ENCODE results near the gene DNAJC5.
"Not testable (repeated sequence)": the region's sequence is repeated elsewhere in the genome, so short reads cannot be mapped to it uniquely, and the experiment has no call there.

Gene DNAJC5

GRCh38 chr20:63860325-63861051, 34.4 kb upstream of the DNAJC5 start:
- DNase-seq (ENCODE audit: low read depth, low spot score) = no peak
- H3K27ac ChIP-seq = no peak overlapping the region

- no peak for DNase-seq (ENCODE audit: low read depth, low spot score)
- H3K27ac ChIP-seq = no peak within 1 kb of the TSS
These were observed 33.5 kb upstream of the DNAJC5 start, which contains the start of gene ABHD16B for GRCh38 chr20:63861365-63861934. Gene ABHD16B, plus strand, starts transcription at chr20:63861498. Its CDS starts 43 bp downstream, at chr20:63861541.

- DNase-seq (ENCODE audit: low read depth, low spot score) = no peak
- H3K27ac ChIP-seq = no peak overlapping the region
These were observed 32.7 kb upstream of the DNAJC5 start for GRCh38 chr20:63861981-63862901.

- peak overlapping the region; percentile 99 for H3K27ac ChIP-seq
- no peak for DNase-seq (ENCODE audit: low read depth, low spot score)
These were observed 31.7 kb upstream of the DNAJC5 start for GRCh38 chr20:63863021-63863797.

- DNase-seq (ENCODE audit: low read depth, low spot score) = peak; percentile 69
- H3K27ac ChIP-seq = peak overlapping the region; percentile 99
These were observed 31.0 kb upstream of the DNAJC5 start for GRCh38 chr20:63863798-63864544.

- peak overlapping the region; percentile 99 for H3K27ac ChIP-seq
- no peak for DNase-seq (ENCODE audit: low read depth, low spot score)
These were observed 30.4 kb upstream of the DNAJC5 start for GRCh38 chr20:63864545-63864977.

GRCh38 chr20:63864978-63865640, 29.8 kb upstream of the DNAJC5 start, which contains the start of gene TPD52L2:
Gene TPD52L2, plus strand, starts transcription at chr20:63865270. Its CDS starts 96 bp downstream, at chr20:63865366.
- peak; percentile 99 for DNase-seq (ENCODE audit: low read depth, low spot score)
- H3K27ac ChIP-seq = peak within 1 kb of the TSS; percentile 99

- not testable (repeated sequence) for DNase-seq (ENCODE audit: low read depth, low spot score)
- H3K27ac ChIP-seq = peak overlapping the region; percentile 99
These were observed 27.9 kb upstream of the DNAJC5 start for GRCh38 chr20:63867042-63867441.

GRCh38 chr20:63868264-63868663, 26.7 kb upstream of the DNAJC5 start:
- no peak for DNase-seq (ENCODE audit: low read depth, low spot score)
- H3K27ac ChIP-seq = no peak overlapping the region

GRCh38 chr20:63873477-63873971, 21.4 kb upstream of the DNAJC5 start:
- peak; percentile 85 for DNase-seq (ENCODE audit: low read depth, low spot score)
- peak overlapping the region; percentile 95 for H3K27ac ChIP-seq

- DNase-seq (ENCODE audit: low read depth, low spot score) = not testable (repeated sequence)
- H3K27ac ChIP-seq = peak overlapping the region; percentile 95
These were observed 20.7 kb upstream of the DNAJC5 start for GRCh38 chr20:63874241-63874640.

- H3K27ac ChIP-seq = no peak overlapping the region
- DNase-seq (ENCODE audit: low read depth, low spot score) = no peak
These were observed 18.4 kb upstream of the DNAJC5 start for GRCh38 chr20:63876489-63877036.

- DNase-seq (ENCODE audit: low read depth, low spot score) = no peak
- H3K27ac ChIP-seq = no peak overlapping the region
These were observed 17.0 kb upstream of the DNAJC5 start for GRCh38 chr20:63877755-63878470.

GRCh38 chr20:63878899-63879663, 15.8 kb upstream of the DNAJC5 start:
- no peak overlapping the region for H3K27ac ChIP-seq

GRCh38 chr20:63880901-63881300, 14.0 kb upstream of the DNAJC5 start:
- not testable (repeated sequence) for H3K27ac ChIP-seq; DNase-seq (ENCODE audit: low read depth, low spot score)

More at GRCh38 chr20:63878899-63879663, 15.8 kb upstream of the DNAJC5 start:
- DNase-seq (ENCODE audit: low read depth, low spot score) = no peak

GRCh38 chr20:63881451-63882226, 13.3 kb upstream of the DNAJC5 start:
- DNase-seq (ENCODE audit: low read depth, low spot score) = no peak
- H3K27ac ChIP-seq = no peak overlapping the region
